ENCODE measurements around the gene LIG1.

The LIG1 gene

GRCh38 chr19:48152551-48152950 lies 17.6 kb downstream of the LIG1 start:
- peak; percentile 72 for DNase-seq (ENCODE audit: extremely low spot score)
- CTCF ChIA-PET: interaction anchor here (0.8 to 7.8 kb wide), 21 partner anchors 8 to 278 kb away, joined by 3 to 88 read pairs (median 4); partner anchors contain the start of genes PLA2G4C and ZSWIM9
- POLR2A ChIA-PET: no interaction called here
- peak; percentile 82 for TF ChIP-seq CTCF (IDR thresholded peaks at IDR 0.05; ENCODE audit: control extremely low read depth, extremely low read depth, low read depth, missing control alignments)

GRCh38 chr19:48149430-48149829 lies 20.7 kb downstream of the LIG1 start:
- CTCF ChIA-PET: interaction anchor here (1.4 kb wide), 3 partner anchors 29 to 187 kb away, joined by 4 to 8 read pairs (median 6); no protein-coding TSS in a partner anchor
- TF ChIP-seq CTCF (IDR thresholded peaks at IDR 0.05; ENCODE audit: control extremely low read depth, extremely low read depth, low read depth, missing control alignments): no peak
- POLR2A ChIA-PET: no interaction called here
- no peak for DNase-seq (ENCODE audit: extremely low spot score)

- no peak for DNase-seq (ENCODE audit: extremely low spot score)
- ChIA-PET CTCF (no interaction called here), POLR2A (no interaction called here)
- TF ChIP-seq CTCF (IDR thresholded peaks at IDR 0.05; ENCODE audit: control extremely low read depth, extremely low read depth, low read depth, missing control alignments): no peak
Measured at GRCh38 chr19:48148576-48148975, 21.6 kb downstream of the LIG1 start.

GRCh38 chr19:48147597-48148175 lies 22.5 kb downstream of the LIG1 start:
- CTCF ChIA-PET: interaction anchor here (1.3 kb wide), 2 partner anchors 40 to 46 kb away, joined by 3 to 5 read pairs; no protein-coding TSS in a partner anchor
- no peak for TF ChIP-seq CTCF (IDR thresholded peaks at IDR 0.05; ENCODE audit: control extremely low read depth, extremely low read depth, low read depth, missing control alignments)
- DNase-seq (ENCODE audit: extremely low spot score): no peak
- POLR2A ChIA-PET: no interaction called here

- POLR2A ChIA-PET: no interaction called here
Measured at GRCh38 chr19:48139053-48139452, 31.1 kb downstream of the LIG1 start.

GRCh38 chr19:48137411-48137810 lies 32.7 kb downstream of the LIG1 start:
- CTCF ChIA-PET: interaction anchor here (1.1 to 1.4 kb wide), 3 partner anchors 12 to 17 kb away, joined by 3 to 4 read pairs (median 3); no protein-coding TSS in a partner anchor
- no peak for TF ChIP-seq CTCF (IDR thresholded peaks at IDR 0.05; ENCODE audit: control extremely low read depth, extremely low read depth, low read depth, missing control alignments)
- POLR2A ChIA-PET: no interaction called here
- DNase-seq (ENCODE audit: extremely low spot score): no peak

More at GRCh38 chr19:48139053-48139452, 31.1 kb downstream of the LIG1 start:
- CTCF ChIA-PET: interaction anchor here (1.3 kb wide), 1 partner anchor 122 kb away, joined by 3 read pairs; no protein-coding TSS in a partner anchor
- TF ChIP-seq CTCF (IDR thresholded peaks at IDR 0.05; ENCODE audit: control extremely low read depth, extremely low read depth, low read depth, missing control alignments): no peak
- no peak for DNase-seq (ENCODE audit: extremely low spot score)
